Liver (tissue), 9 donors: ENCODE results near the gene ATP2B2. TPM values are rescaled to one million over a fixed set of nuclear protein-coding genes. Genes with fewer than 3 reads are reported as not detected.
"Not testable (repeated sequence)": the region's sequence is repeated elsewhere in the genome, so short reads cannot be mapped to it uniquely, and the experiment has no call there.

Experiments used
- DNase-seq: peaks from one replicate; pipeline ENCODE4 v3.0.0-alpha.2; 2017; ENCODE audit warnings: low spot score
- H3K27ac ChIP-seq, 2 donors: one replicate each; pipeline ENCODE4 v1.7.0; 2013; ENCODE audit warnings: inconsistent platforms in 2 of 2, low read length in 2 of 2, control low read depth in 1 of 2, low read depth in 1 of 2, mild to moderate bottlenecking in 1 of 2
- H3K27me3 ChIP-seq, 4 donors: one replicate each; pipeline versions ENCODE4 v1.6.1 to v1.7.0; 2013; ENCODE audit warnings: low read length in 3 of 4, inconsistent platforms in 1 of 4, mild to moderate bottlenecking in 1 of 4, moderate library complexity in 1 of 4; ENCODE audit not compliant: control insufficient read depth in 4 of 4, insufficient read depth in 4 of 4
- H3K36me3 ChIP-seq, 4 donors: one replicate each; pipeline versions ENCODE4 v1.6.1 to v1.7.0; 2013; ENCODE audit warnings: low read length in 3 of 4, mild to moderate bottlenecking in 3 of 4, low read depth in 1 of 4, moderate library complexity in 1 of 4; ENCODE audit not compliant: control insufficient read depth in 4 of 4, insufficient read depth in 3 of 4
- H3K4me1 ChIP-seq, 4 donors: one replicate each; pipeline versions ENCODE4 v1.6.1 to v1.7.0; 2013; ENCODE audit warnings: low read length in 3 of 4, mild to moderate bottlenecking in 3 of 4, moderate library complexity in 1 of 4; ENCODE audit not compliant: control insufficient read depth in 4 of 4, insufficient read depth in 4 of 4
- H3K4me3 ChIP-seq, 3 donors: one replicate each; pipeline versions ENCODE4 v1.6.1 to v1.7.0; 2013; ENCODE audit warnings: low read length in 3 of 3, control low read depth in 1 of 3, low read depth in 1 of 3, mild to moderate bottlenecking in 1 of 3
- H3K9ac ChIP-seq, 2 donors: one replicate each; pipeline ENCODE4 v1.7.0; 2013; ENCODE audit warnings: low read length in 2 of 2, mild to moderate bottlenecking in 2 of 2, moderate library complexity in 2 of 2, control low read depth in 1 of 2, low read depth in 1 of 2
- H3K9me3 ChIP-seq, 4 donors: one replicate each; pipeline versions ENCODE4 v1.6.1 to v1.7.0; 2013; ENCODE audit warnings: low read length in 3 of 4; ENCODE audit not compliant: control insufficient read depth in 4 of 4
- ATF3 ChIP-seq: IDR thresholded peaks from 2 replicates; pipeline ENCODE4 v1.6.1; 2016; ENCODE audit warnings: antibody characterized with exemption
- CTCF ChIP-seq: fragments of 150-350 bp; IDR thresholded peaks from 2 replicates; pipeline ENCODE4 v1.5.1; 2017; ENCODE audit warnings: improper control_type of control experiment, low read depth, low read length; ENCODE audit not compliant: missing input control
- FOXA1 ChIP-seq: IDR thresholded peaks from 2 replicates; pipeline ENCODE4 v1.6.1; 2016; ENCODE audit warnings: antibody characterized with exemption
- FOXA2 ChIP-seq: IDR thresholded peaks from 2 replicates; pipeline ENCODE4 v1.6.1; 2016; ENCODE audit warnings: antibody characterized with exemption
- HNF4A ChIP-seq, 2 donors: conservative IDR thresholded peaks; 2 replicates each; pipeline ENCODE4 v1.6.1; 2016; ENCODE audit warnings: antibody characterized with exemption in 2 of 2, mild to moderate bottlenecking in 2 of 2
- MAX ChIP-seq: IDR thresholded peaks from 2 replicates; pipeline ENCODE4 v1.6.1; 2016; ENCODE audit warnings: antibody characterized with exemption
- NR2F2 ChIP-seq: IDR thresholded peaks from 2 replicates; pipeline ENCODE4 v1.6.1; 2016; ENCODE audit warnings: antibody characterized with exemption
- RAD21 ChIP-seq, 2 donors: IDR thresholded peaks; 2 replicates each; pipeline ENCODE4 v1.6.1; 2016; ENCODE audit warnings: antibody characterized with exemption in 2 of 2, mild to moderate bottlenecking in 2 of 2
- REST ChIP-seq: IDR thresholded peaks from 2 replicates; pipeline ENCODE4 v1.6.1; 2016; ENCODE audit warnings: antibody characterized with exemption, mild to moderate bottlenecking
- RXRA ChIP-seq, 2 donors: IDR thresholded peaks; 2 replicates each; pipeline ENCODE4 v1.6.1; 2017 to 2018; ENCODE audit warnings: antibody characterized with exemption in 2 of 2, mild to moderate bottlenecking in 1 of 2
- SP1 ChIP-seq: IDR thresholded peaks from 2 replicates; pipeline ENCODE4 v1.6.1; 2018; ENCODE audit warnings: antibody characterized with exemption, mild to moderate bottlenecking
- TAF1 ChIP-seq: conservative IDR thresholded peaks from 2 replicates; pipeline ENCODE4 v1.6.1; 2016; ENCODE audit warnings: antibody characterized with exemption, mild to moderate bottlenecking
- YY1 ChIP-seq: IDR thresholded peaks from 2 replicates; pipeline ENCODE4 v1.6.1; 2016; ENCODE audit warnings: antibody characterized with exemption, mild to moderate bottlenecking
- ZBTB33 ChIP-seq: IDR thresholded peaks from 2 replicates; pipeline ENCODE4 v1.6.1; 2016; ENCODE audit warnings: antibody characterized with exemption
- WGBS: extraction: QIAGEN DNeasy Blood & Tissue Kit; methylation state at CpG from one replicate; pipeline ENCODE4 v1.1.7; 2013; 5-methylcytosine and 5-hydroxymethylcytosine counted together
- polyA plus RNA-seq, 2 donors: library from polyadenylated mRNA; stranded (reverse) in 1 of 2; unstranded in 1 of 2; fragments of 200-250 nt in 1 of 2; fragments of >200 nt in 1 of 2; fragmentation: Nextera tagmentation in 1 of 2; extraction: Ambion mirVana in 1 of 2; gene quantifications; one replicate each; pipeline versions ENCODE4 v1.2.1 to v1.2.3, GENCODE V29; 2013 to 2015
- total RNA-seq, 2 donors: library from RNA; depleted of rRNA; stranded (reverse); fragments of >200 nt; gene quantifications; one replicate each; pipeline ENCODE4 v1.2.3, GENCODE V29; 2014
- donor health status: healthy.
- donor health status: healthy.
- donor health status: healthy.
- donor health status: healthy.
- donor health status: healthy.

ATP2B2 gene
- total and polyA plus RNA-seq, 4 donors = 10.4 to 27.8 (median 20.7) TPM

GRCh38 chr3:10299175-10299574 is 206.2 kb downstream of the ATP2B2 start:
- TF ChIP-seq CTCF (no peak), ZBTB33 (no peak), TAF1 (no peak), HNF4A (conservative IDR thresholded peaks at IDR 0.05) (no peak), MAX (no peak), REST (no peak), ATF3 (no peak), NR2F2 (no peak)
- 97% methylated on average over 2 of the region's 2 CpGs for WGBS
- Histone ChIP-seq H3K27ac (no peak overlapping the region), H3K36me3 (peaks cover 11 to 44% (median 34%) of the 10 kb centered on the region in 4 donors), H3K4me3 (no peak overlapping the region), H3K4me1 (peaks cover 0 to 9% (median under 1%) of the 10 kb centered on the region in 4 donors), H3K9me3 (no peaks in the 10 kb centered on the region), H3K9ac (no peak overlapping the region), H3K27me3 (no peaks in the 10 kb centered on the region)
- no peak for DNase-seq

- H3K9me3 ChIP-seq, H3K27ac ChIP-seq, DNase-seq, H3K27me3 ChIP-seq, H3K4me1 ChIP-seq, H3K4me3 ChIP-seq, H3K9ac ChIP-seq: not testable (repeated sequence)
- peaks cover 7 to 33% (median 24%) of the 10 kb centered on the region in 4 donors for H3K36me3 ChIP-seq
- WGBS = no CpG with 5 or more reads among the region's 1 CpG
These were observed 207.3 kb downstream of the ATP2B2 start for GRCh38 chr3:10298064-10298463.

- Histone ChIP-seq H3K27ac (no peak overlapping the region), H3K27me3 (no peaks in the 10 kb centered on the region), H3K4me1 (peaks cover 0 to 9% (median under 1%) of the 10 kb centered on the region in 4 donors), H3K36me3 (peaks cover 0 to 2% (median under 1%) of the 10 kb centered on the region in 4 donors), H3K9ac (no peak overlapping the region), H3K4me3 (no peak overlapping the region), H3K9me3 (no peaks in the 10 kb centered on the region)
- no peak for TF ChIP-seq RAD21 (IDR thresholded peaks at IDR 0.05)
- TF ChIP-seq RXRA (IDR thresholded peaks at IDR 0.05) = no peak
- no peak for TF ChIP-seq YY1
- no peak for TF ChIP-seq TAF1
- TF ChIP-seq ZBTB33 = no peak
- TF ChIP-seq SP1 = no peak
- no peak for TF ChIP-seq FOXA1
- no peak for TF ChIP-seq MAX
- TF ChIP-seq FOXA2 = no peak
- no peak for DNase-seq
- WGBS = 92% methylated on average over 12 of the region's 12 CpGs
These were observed 211.3 kb downstream of the ATP2B2 start for GRCh38 chr3:10294030-10294586.
